HL-60 (cell line): Measurements from ENCODE around the gene OR10A4.

Source experiments
- POLR2AphosphoS5 ChIP-seq: IDR thresholded peaks from 2 replicates; pipeline ENCODE4 v1.6.1; 2012; ENCODE audit warnings: low read depth
- TF ChIP-seq, protein P1 (sequence below): IDR thresholded peaks from one replicate; pipeline ENCODE4 v1.5.1; 2011; ENCODE audit warnings: low read length, control low read depth, inconsistent platforms; ENCODE audit not compliant: insufficient read depth
- TF ChIP-seq, protein P2 (sequence below): IDR thresholded peaks from 2 replicates; pipeline ENCODE4 v1.6.1; 2012; ENCODE audit warnings: low read depth; ENCODE audit not compliant: insufficient replicate concordance

DNA sequence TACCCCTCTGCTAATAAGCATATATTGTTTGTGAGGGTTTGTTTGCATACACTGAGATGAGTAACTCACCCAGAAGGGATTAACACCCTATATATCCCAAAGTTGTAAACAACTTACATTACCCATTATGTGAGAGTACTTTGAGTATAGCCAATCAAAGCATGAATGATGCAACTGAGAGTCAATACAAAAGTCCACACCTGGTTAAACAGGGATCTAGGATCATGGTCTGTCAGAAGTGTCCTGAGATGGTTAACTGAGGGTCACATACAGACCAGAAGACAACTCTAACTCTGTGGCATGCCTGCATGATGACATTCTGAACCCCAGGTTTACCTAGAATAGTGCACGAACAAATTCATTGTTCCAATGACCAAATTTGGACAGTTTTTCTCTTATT is 48.3 kb upstream of the OR10A4 start:
- TF ChIP-seq, protein P1, sequence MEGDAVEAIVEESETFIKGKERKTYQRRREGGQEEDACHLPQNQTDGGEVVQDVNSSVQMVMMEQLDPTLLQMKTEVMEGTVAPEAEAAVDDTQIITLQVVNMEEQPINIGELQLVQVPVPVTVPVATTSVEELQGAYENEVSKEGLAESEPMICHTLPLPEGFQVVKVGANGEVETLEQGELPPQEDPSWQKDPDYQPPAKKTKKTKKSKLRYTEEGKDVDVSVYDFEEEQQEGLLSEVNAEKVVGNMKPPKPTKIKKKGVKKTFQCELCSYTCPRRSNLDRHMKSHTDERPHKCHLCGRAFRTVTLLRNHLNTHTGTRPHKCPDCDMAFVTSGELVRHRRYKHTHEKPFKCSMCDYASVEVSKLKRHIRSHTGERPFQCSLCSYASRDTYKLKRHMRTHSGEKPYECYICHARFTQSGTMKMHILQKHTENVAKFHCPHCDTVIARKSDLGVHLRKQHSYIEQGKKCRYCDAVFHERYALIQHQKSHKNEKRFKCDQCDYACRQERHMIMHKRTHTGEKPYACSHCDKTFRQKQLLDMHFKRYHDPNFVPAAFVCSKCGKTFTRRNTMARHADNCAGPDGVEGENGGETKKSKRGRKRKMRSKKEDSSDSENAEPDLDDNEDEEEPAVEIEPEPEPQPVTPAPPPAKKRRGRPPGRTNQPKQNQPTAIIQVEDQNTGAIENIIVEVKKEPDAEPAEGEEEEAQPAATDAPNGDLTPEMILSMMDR, result no peak
- TF ChIP-seq POLR2AphosphoS5, result no peak
- TF ChIP-seq, protein P2, sequence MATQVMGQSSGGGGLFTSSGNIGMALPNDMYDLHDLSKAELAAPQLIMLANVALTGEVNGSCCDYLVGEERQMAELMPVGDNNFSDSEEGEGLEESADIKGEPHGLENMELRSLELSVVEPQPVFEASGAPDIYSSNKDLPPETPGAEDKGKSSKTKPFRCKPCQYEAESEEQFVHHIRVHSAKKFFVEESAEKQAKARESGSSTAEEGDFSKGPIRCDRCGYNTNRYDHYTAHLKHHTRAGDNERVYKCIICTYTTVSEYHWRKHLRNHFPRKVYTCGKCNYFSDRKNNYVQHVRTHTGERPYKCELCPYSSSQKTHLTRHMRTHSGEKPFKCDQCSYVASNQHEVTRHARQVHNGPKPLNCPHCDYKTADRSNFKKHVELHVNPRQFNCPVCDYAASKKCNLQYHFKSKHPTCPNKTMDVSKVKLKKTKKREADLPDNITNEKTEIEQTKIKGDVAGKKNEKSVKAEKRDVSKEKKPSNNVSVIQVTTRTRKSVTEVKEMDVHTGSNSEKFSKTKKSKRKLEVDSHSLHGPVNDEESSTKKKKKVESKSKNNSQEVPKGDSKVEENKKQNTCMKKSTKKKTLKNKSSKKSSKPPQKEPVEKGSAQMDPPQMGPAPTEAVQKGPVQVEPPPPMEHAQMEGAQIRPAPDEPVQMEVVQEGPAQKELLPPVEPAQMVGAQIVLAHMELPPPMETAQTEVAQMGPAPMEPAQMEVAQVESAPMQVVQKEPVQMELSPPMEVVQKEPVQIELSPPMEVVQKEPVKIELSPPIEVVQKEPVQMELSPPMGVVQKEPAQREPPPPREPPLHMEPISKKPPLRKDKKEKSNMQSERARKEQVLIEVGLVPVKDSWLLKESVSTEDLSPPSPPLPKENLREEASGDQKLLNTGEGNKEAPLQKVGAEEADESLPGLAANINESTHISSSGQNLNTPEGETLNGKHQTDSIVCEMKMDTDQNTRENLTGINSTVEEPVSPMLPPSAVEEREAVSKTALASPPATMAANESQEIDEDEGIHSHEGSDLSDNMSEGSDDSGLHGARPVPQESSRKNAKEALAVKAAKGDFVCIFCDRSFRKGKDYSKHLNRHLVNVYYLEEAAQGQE, result no peak
